Stimulated activated CD4-positive, alpha-beta T cell treated with anti-CD3 and anti-CD28 coated beads, TNF-alpha, amount 100 ng/mL, for 1 hour (primary cell): ENCODE measurements around the gene SCRN1.
"Not testable (repeated sequence)": the region's sequence is repeated elsewhere in the genome, so short reads cannot be mapped to it uniquely, and the experiment has no call there.

Source experiments
- DNase-seq, 3 donors: peaks; one replicate each; pipeline ENCODE4 v3.0.0-alpha.2; 2020; ENCODE audit warnings: low read depth in 3 of 3, low spot score in 1 of 3

Gene SCRN1

DNA sequence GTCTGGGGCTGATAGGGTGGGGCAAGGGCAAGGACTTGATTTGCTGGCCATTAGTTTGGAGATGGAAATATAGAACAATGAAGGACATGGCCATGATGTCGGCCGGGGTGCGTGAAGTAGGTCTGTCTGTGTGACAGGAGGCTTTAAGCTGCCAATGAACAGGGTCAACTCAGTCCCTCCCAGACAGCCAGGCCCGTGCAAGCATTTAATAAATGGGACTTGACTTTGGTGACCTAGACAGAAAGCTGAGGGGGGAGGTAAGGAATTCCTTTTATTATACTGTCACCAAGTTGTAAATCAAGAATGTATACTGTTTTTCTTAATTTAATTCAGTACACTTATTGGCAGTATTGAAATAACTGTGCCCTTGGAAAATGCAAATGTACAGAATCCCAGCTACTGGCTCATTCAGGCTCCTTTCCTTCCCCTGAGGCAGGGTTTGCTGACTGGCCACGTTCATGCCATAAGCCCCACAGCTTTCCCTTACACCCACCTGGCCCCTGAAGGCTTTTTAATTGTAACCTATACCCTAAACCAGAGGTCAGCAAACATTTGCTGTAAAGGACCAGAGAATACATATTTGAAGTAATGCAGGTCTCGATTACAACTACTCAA is 96.1 kb downstream of the SCRN1 start:
- no peak for DNase-seq

DNA sequence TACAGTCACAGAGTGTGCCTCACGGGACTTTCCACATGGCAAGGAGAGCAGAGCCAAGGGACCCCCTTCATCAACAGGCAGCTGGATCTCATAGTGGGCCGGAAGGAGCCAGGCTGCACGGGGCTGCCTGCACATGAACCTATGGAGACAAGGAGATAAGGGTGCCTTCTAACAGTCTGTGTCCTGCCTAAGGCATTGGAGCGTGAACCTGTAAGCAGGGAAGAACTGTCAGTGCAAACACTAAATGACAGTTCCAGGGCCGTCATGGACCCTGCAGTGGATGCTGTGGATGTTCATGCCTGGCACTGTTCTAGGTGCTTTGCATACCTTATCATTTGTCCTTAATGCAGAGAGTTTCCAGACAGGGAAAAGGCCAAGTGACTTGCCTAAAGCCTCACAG is 97.4 kb downstream of the SCRN1 start:
- DNase-seq: no peak

GRCh38 chr7:29891766-29892165 is 97.8 kb downstream of the SCRN1 start:
- DNase-seq: no peak

DNA sequence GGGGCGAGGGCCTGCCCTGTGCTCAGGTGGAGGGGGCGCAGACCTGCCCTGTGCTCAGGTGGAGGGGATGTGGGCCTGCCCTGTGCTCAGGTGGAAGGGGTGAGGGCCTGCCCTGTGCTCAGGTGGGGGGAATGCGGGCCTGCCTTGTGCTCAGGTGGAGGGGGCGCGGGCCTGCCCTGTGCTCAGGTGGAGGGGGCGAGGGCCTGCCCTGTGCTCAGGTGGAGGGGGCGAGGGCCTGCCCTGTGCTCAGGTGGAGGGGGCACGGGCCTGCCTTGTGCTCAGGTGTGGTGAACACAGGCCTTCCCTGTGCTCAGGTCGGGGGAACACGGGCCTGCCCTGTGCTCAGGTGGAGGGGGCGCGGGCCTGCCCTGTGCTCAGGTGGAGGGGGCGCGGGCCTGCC is 98.8 kb downstream of the SCRN1 start:
- DNase-seq: not testable (repeated sequence)

- DNase-seq: no peak
Measured at GRCh38 chr7:29890251-29890650, 99.3 kb downstream of the SCRN1 start.

- DNase-seq: no peak
Measured at GRCh38 chr7:29889288-29889687, 100.3 kb downstream of the SCRN1 start.

DNA sequence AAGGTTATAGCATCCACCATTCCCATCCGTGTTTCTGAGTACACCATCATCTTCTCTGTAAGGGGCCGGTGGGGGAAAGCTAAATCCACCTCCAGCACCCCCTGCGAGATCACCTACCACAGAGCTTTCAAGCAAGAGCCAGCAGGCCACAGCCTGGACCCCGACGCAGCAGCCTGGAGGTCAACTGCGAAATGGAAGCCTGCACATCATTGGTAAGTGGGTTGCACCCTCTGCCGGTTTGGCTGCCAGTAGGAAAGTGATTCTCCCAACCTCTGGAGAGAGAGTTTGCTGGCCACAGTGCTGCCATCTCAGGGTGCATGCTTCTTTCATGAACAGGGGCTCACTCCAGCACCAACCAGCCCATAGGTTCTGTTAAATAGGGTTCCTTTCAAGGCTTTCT is 101.6 kb downstream of the SCRN1 start:
- DNase-seq: no peak

DNA sequence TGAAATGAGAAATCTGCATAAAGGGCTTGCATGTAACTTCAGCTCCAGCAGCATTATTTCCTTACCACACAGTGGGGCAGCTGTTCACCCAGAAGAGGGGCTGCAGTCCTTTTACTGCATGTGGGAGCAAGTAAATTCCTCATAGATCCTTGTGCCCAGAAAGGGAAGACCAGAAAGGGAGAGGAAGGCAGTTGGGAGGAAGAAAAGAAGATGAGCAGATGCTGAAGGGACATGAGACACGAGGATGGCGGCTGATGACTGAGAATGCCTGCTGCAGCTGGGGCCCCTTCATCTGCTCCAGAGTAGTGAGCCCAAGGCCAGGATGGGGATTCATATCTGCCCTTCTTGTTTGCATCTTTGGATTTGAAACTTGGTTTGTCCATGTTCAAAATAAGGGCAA is 102.8 kb downstream of the SCRN1 start:
- no peak for DNase-seq

- DNase-seq: no peak
Measured at GRCh38 chr7:29885626-29886025, 104.0 kb downstream of the SCRN1 start.

DNA sequence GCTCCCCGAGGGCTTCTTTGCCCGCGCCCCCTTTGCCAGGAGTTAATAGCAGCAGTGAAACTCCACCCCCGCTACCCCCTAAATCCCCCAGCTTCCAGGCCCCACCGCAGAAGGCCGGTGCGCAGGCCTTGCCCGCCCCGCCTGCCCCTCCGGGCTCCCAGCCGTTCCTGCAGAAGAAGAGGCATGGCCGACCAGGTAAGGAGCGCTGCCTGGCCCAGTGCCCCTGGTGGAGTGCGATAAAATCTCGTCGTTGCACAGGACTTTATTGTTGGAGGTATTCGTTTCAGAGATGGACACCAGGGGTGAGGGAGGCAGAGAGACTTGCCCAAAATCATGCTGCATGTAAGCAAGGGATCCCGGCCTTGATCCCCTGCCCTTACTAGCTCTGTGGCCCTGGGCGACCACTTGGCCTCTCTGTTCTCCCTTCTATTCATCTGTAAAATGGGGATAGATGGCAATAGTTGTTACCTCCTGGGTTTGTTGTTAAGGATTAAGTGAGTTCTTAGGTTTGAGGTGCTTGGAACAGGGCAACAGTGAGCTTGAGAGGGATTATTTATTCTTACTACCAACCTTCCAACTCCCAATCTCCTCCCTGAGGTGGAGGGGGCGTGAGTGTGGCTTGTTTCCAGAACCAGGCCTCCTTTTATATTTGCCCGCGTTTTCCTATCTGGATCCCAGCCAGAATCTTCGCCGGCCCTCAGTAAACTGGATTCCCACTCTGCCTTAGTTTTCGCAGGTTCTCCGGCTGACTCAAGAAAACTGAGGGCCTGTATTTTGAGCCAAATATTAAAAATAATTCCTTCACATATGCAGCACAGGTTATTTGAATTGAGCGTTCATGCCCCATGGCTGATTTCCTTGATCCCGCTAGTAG is 105.0 kb downstream of the SCRN1 start:
- no peak for DNase-seq

GRCh38 chr7:29883462-29884398 is 105.9 kb downstream of the SCRN1 start:
- DNase-seq: no peak

- DNase-seq: no peak
Measured at GRCh38 chr7:29882481-29882880, 107.1 kb downstream of the SCRN1 start.

- DNase-seq: no peak
Measured at GRCh38 chr7:29881724-29882123, 107.9 kb downstream of the SCRN1 start.

- DNase-seq: no peak
Measured at GRCh38 chr7:29879609-29880008, 110.0 kb downstream of the SCRN1 start.

GRCh38 chr7:29878081-29878688 is 111.4 kb downstream of the SCRN1 start:
- DNase-seq: no peak

DNA sequence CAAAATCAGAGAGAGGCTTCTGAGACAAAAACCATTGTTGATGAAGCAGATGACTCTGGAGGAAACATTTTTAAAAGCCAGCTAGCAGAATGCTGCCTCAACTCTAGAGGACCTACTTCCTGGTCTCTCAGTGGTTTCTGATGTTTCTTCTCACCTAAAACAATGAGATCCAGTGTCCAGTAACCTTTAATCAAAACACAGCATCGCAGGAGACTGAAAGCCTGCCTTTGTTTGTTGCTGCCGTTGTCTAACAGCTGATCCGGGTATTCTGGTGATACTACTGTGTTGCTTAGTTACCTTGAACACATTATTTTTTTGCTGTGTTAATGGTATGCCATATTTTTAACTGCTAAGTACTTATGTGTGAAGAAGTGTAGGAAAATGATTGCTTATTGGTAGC is 112.4 kb downstream of the SCRN1 start:
- DNase-seq: no peak

DNA sequence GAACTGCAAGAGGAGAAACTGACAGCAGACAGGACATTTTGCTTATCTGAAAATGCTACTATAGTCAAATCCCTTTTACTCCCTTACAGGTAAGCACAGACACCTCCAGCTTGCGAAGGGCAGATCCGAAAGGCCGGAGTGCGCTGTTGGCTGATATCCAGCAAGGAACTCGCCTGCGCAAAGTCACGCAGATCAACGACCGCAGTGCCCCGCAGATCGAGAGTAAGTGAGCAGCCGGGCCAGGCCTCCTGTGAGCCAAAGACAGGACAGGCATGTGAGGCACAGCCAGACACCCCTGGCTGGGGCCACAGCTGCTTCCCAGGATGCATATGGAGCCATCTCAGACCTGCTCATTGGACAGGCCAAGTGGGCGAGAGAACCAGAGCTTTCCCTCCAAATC is 113.9 kb downstream of the SCRN1 start:
- DNase-seq: no peak

DNA sequence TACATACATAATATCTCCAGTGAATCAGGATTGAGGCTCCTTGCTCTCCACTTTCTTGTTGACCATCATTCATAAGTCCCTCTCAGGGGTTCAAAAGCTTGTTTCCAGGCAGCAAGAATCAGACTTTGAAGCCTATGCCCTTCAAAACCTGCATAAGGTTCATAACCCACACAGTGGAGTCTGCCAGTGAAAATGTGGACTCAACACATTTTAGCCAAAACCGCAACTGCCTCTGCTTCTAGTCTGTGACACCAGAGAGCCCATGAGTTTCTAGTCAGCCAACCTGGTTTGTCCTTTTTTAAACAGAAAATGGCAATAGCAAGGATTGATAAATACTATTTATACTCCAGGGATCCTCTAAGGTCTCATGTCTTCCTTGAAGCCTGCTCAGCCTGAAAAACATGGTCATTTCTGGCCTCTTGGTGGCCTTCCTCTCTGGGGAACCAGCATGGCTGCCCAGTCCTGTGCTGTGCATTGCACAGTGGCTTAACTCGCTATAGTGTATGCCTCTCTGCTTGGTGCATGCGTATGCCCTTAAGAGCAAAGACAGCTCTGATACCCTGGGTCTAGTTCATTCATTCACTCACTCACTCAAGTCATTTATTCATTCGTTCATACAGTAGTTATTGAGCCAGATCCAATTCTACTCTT is 115.8 kb downstream of the SCRN1 start:
- no peak for DNase-seq

DNA sequence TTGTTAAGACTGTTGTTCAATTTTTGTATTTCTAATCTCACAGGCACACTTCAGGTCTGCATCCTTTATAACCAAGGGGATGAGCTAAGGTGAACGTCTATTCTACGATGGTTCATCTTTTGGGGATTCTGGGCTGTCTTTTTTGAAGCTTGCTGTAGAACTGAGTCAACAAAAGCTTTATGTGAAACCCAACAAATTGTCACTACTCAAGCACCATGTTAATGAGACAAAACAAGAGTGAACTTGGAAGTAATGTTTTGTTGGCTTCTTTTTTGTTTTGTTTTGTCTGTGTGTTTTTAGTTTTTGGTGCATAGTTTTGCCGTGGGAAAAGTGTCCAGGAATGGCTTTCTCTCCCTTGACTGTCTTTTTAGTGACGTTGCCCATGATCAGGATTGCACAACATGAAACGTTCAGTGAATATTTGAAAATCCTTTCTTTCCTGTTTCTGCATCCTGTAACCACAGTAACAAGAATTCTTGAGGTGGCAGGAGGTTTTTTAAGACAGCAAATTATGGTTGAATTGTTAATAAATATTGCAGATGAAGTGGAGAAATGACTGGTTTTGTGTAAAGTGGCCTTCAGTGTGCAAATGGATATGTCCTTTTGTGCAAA is 117.7 kb downstream of the SCRN1 start:
- DNase-seq: no peak
